NCI-H524 (cell line): Measurements from ENCODE around the gene RGS13.

Experiments used
- DNase-seq, 2 experiments: peaks; one replicate each; lab custom pipeline; 2025; lab: John Stamatoyannopoulos, UW

Gene RGS13, protein sequence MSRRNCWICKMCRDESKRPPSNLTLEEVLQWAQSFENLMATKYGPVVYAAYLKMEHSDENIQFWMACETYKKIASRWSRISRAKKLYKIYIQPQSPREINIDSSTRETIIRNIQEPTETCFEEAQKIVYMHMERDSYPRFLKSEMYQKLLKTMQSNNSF

DNA sequence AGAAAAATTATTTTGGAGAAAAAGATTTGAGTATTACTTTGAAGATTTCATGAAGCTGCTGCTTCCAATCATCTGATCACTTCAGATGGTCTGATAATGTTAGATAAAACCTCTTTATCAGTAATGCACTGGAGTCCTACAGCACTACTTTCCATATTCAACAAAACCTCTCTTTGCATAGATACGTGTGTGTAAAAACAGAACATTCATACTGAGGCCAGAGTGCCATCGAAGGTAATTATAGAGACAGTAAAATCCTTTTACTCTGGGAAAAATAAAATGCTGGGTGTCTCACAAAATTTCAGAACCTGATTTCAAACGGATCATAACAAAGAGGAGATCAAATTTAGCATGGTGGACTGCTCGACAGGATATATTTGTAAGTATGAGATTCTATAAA is at the start of gene RGS13:
Gene RGS13, plus strand, starts transcription at position 209 of the 400 bp plus-strand sequence. CDS start 8,188 bp downstream, outside the sequence.
- DNase-seq: no peak

DNA sequence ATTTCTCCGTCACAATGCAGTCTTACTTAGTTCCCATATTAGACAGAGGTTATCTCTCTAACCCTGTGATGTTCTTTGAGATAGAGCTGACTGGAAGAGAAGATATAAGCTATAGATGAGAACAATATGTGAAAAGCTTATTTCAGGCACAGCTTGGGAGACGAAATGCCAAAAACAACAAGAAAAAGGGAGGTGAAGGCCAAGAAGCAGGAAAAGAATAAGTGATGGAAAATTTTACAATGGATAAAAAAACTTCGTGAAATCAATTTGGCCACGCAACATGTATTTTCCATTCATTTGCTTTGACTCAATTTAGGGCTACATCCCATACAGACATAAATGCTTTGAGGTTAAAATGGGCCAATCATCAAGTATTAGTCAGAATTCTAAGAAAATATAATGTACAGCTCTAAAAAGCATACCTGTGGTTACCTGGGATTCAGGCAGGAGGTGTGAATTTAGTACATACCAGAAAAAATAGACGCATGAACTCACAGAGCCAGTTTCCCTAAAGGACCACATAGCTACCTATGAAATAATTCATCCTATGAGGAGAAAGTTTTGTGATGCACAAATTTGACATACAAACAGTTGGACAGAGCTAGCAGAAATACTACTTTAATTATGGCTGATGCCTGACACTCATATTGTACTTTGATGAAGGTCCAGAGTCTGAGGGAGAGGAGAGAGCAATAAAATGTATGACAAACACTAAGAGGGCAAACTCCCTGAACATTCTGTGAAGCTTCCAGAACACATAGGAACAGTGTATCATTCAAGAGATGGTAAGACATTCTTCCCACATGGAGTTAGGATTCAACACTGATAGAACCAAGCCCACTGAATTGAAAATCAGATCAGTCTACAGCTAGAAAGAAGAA is 48.3 kb upstream of the RGS13 start:
- DNase-seq: no peak

DNA sequence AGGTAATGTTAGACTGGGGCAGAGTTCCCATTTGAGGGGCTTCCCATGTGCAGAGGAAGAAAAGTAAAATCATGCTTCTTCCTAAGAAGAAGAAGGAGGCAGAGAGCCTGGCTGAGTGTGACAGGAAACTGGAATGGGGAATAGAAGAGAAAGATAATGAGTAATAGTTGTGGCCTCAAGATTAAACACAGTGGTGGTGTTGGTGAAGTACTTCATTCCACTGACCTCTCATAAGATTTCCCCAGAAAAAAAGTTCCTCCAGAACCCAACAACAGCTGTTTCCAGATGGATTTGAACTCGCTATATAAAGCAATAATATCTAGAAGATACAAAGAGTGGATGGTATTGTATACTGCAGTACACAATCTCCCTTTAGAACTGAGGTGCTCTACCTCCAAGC is 47.4 kb upstream of the RGS13 start:
- no peak for DNase-seq

DNA sequence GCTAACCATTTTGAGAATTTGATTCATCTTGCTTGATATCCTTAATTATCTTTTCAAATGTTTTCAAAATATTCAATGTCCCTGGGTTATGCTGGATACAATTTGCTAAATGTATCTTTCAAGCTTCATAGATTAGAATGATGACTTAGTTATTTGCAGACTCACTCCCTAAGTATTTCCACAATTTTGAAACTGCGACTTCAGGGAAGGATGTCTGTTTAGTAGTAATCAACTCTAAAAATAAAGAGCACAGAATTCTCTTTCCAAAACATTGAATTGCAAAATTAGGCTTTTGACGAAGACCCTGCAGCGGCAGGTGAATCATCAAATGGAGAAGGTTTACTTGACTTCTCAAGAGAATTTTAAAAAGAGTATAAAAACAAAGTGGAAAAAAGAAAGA is 46.1 kb upstream of the RGS13 start:
- DNase-seq: no peak

DNA sequence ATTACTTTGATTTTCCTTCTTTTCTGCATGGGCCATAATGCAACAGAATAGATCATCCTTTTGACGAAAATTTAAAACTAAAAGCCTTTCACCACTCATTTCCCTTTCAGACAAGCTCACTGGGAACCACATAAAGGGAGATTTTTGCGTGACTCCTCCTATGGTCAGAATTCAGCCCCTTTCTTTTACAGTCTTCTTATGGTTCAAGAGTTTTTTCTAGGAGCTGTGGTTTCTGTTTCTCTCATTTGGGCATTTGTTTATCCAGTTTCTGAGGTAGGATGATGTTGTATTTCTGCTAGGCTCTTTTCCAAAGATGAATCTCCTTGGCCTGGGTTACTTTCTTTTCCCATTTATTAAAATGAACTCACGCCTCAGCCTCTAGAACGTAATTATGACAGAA is 43.4 kb upstream of the RGS13 start:
- DNase-seq: no peak

DNA sequence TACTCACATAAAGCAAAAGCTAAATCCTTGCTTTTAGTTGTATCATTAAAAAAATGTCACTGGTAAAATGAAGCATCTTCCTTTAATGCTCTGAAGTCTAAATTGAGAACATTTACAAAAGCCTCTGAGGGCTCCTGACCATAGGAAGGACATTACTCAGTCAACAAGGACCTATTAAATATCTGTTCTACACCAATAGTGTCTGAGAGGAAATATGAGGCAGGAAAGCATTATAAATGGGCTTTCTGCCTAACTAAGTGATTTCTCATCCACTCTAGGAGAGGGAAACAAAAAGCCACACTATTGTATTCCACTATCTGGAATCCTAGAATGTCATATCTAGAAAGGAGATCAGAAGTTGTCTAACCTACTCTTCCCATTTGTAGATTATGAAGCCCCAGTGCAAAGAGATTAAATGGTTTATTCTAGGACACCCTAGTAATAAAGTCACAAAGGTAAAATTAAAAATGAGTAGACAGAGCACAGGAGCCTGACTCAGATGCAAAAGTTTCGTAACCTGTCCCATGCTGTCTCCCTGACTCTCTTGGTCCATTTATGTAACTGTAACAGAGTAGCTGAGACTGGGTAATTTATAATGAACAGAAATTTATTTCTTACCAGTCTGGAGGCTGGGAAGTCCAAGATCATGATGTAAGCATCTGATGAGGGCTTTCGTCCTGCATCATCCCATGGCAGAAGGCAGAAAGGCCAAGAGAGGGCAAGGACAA is 42.8 kb upstream of the RGS13 start:
- no peak for DNase-seq

DNA sequence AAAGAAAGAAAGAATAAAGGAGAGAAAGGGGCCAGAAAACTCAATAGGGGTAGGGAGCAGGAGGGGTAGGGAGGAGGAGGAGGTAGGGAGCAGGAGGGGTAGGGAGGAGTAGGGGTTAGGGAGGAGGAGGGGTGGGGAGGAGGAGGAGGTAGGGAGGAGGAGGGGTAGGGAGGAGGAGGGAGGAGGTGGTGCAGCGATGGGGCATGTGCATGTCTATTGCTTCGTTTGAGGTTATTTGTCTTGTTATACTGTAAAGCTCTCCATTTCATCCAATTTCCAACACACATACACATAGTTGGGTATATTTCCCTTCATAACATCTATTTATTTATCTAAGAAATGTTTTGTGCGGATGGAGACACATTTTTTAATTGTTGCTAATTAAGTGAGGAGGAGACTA is 40.6 kb upstream of the RGS13 start:
- DNase-seq: no peak

DNA sequence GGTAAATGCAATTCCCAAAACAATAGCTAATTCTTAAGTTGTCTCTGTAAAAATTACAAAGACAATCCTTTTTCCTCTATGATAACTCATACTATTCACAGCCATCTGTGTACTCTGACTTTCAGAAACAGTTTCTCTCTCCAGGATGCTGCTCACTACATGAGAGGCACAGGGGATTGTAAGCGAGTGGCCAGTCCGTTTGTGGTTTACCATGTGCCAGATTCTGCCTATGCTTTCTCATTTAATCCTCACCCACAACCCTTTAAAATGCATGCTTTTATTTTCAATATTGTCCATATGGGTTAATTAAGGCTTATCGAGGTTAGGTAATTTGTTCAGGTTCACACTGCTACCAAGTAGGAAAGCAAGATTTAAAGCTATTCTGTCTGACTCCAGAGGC is 37.4 kb upstream of the RGS13 start:
- peak in 1 of 2 experiments; percentile 15 for DNase-seq

DNA sequence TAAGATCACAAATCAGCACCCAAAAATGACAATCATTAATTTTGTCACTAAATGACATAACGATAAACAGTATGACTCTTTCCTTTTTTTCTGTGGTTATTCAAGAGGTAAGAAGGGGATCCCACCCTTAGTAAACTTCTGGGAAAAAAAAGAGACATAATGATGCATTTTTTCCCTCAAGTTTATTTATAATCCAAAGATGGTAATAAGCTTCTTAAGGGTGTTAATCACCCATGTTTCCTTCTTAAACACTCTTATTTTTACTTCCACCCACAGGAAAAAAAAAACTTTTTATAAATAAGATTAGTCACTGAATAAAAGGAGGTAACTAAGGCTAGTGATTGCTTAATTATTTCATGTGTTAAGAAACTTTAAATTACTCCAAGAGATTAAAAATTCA is 35.7 kb upstream of the RGS13 start:
- peak in 1 of 2 experiments; percentile 47 for DNase-seq

DNA sequence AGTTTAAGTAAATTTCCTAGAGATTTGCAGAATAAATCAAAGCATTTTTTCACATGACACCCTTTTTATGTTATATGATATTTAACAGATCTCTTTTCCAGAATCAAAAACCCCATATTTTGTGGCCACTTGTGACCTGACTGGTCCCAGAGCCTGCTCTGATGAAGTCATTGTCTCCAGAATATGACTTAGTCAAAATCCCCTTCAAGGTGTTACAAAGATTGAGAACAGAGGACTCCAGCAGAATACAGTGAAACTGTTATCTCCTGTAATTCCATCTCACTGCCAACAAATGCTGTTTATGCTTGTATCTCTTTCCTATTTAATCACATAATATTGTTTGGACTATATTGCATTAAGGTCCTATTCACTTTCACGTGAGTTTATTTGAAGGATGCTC is 34.8 kb upstream of the RGS13 start:
- peak in 1 of 2 experiments; percentile 15 for DNase-seq

DNA sequence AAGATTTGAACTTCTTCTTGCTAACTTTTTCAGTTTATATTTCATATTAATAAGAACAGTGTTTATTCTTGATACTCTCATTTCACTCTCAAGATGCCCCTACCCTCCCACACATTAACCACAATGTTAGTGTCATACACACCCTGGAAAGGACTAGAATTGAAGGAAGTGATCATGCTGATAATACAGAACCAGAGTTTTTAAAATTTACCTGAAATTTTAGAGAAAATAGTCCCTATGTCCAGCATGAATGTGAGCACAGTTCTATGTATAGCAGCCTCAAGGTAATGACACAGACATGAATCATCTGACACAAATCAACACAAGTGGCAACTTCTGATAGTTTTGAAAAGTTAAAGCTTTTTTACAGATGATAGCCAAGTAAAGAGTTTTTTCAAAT is 34.4 kb upstream of the RGS13 start:
- DNase-seq: no peak

DNA sequence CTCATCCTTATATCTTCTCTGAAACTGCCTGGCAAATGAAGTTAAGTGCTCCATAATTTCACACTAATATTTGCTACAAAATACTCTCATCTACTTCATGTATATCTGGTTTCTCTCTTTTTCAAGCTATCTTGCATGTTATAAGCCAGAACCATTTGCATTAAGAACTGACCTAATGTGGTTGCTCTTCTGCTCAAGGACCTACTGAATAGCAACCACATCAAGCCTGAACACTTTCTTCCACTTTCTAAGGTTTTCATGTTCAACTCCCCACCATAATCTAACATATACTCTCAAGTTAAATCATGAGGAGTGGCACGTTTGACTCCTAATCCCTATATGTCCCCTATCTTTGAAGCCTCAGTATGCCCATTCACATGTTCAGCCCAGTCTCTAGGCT is 33.2 kb upstream of the RGS13 start:
- DNase-seq: no peak

DNA sequence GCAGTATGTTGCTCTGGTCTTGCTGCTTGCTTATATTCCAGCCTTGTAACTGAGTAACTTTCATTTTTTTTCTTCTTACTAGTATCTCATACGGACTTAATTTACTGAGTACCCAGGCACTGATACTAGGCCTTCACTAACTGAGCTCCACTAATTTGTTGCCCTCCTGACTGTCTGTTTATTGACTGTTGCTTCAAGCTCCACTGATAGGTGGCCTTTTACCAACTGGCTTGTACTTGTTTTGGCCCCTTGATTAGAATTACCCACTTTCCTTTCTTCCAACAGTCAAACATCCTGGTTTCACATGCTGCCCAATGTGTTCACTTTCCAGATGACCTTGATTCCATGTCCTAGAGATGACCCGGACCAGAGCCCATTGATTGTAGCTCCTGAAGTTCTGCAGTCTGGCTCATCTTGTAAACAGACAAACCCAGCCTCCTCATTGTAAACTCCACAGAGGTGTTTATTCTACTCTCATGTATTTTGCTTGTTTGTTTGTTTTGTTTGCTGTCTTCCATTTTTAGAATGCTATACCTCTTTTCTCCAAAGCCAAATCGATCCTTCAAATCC is 32.6 kb upstream of the RGS13 start:
- no peak for DNase-seq

DNA sequence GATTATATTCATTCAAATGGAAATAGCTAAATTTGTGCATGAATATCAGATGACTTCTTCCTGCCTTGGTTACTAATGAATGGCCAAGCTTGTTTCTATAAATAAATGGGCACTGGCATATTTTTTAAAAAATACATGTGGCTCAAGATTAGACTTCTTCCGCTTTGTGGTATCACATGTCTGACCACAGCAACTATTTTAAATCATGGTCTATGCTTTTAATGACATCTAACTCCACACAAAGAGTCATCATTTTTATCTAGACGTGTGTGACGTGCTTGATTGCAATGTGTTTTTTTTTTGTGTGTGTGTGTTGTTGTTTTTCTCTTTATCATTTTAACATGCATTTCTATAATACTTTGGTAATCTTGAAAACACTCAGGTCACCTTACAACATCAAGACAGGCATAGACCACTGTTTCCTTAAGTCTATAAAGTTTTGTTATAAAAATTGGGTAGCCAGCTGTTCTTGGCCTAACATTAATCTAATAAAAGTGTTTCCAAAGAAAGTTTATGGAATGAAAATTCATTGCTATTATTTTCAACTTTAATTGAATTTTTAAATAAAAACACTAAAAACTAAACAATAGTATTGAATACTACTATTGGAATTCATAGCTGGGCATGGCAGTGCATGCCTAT is 30.8 kb upstream of the RGS13 start:
- no peak for DNase-seq

DNA sequence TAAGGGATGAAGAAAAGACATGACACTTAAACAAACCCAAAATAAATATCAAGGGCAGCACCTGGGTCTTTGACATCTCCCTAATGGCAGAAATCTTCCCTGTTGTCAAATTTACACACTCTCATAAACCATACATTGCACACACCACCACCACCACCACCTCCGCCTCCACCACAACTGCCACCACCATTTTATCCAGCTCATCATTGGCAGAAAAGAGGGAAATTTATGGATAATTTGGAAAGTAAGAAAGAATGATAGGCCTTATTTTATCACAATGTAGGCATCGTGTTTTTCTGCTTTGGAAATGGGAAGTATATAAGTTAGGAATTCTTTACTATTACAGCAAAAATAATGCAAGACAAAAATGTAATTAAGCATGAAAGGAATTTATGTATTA is 27.3 kb upstream of the RGS13 start:
- DNase-seq: no peak

DNA sequence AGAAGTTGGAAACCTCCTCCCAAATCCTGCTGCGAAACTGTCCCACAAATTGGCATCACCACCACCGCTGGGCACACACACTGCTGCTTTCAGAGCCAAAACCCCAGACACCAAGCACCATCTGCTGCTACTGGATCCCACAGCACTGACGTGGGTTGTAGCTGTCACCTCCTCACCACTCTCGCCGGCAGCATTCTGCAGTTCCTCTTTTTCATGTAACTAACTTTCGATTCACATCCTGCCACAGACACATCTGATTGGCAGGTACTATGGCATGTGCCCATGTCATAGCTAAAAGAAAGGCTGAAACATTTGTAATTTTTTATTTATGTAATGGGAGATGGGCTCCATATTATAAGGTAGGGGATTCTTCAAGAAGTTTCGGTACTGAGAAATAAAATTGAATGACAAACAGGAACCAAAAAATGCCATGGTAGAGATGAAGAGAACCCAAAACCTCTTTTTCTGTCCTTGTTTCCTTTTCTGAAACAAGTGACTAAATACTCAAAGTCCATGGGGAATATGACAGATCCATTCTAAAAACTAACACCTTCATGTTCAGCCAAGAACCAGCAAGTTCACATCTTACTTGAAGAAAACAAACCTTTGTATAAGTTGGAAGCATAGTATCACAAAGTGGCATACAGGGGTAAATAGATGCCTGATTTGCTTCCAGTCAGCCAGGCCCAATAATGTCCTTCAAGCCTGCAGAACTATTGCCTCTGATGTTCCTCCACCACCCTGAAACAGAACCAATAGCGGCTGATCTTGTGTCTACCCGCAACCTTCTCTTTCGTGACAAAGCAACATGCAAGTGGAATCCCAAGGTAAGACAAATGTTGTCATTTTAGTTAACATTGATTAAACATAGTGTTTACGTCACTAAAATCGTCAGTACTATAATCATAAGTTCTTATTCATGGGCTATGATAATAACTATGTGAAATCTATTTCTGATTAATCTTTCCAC is 26.6 kb upstream of the RGS13 start:
- DNase-seq: no peak

DNA sequence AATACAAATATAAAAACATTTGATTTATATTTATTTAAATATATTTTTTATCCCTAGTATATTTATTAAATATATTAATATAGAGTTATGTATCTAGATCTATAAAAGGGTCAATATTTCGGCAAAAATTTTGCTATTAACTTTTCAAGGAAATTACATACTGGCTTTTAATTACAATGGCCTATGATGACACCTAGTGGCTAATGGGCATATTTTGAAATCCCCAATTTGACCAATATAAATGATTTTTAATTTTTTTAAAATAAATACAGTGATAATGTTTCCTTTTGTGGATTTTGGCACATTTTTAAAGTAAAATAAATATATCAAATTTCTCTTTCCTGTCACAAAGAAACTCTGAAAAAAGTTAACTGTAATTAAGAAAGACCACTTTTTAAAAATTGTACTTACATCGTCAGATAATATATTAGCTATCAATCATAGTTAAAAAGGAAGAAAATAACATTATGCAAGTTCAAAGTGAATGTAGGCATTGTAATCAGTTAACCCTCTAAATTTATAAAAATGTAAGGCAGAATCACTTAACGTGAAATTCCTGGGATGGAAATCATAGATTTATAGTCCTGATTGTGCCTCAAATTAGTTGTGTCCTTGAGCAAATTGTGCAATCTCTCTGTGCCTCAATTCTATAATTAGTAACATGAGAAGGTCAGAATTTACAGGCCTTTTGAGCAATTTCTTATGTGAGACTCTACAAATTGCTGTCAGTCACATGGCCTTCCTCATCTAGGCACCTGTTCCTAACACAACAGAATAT is 25.6 kb upstream of the RGS13 start:
- DNase-seq: peak in 1 of 2 experiments; percentile 10

DNA sequence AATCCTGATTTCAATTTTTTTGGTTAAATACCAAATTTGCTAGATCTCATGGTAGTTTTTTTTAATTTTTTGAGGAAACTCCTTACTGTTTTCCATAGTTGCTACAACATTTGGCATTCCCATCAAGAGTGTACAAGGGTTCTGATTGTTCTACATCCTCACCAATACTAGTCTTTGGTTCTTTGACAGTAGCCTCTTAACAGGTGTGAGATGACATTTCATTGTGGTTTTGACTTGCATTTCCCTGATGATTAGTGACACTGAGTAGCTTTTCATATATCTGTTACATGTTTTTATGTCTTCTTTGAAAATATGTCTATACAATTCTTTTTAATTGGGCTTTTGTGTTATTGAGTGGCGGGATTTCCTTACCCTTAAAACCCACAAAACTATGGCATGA is 20.9 kb upstream of the RGS13 start:
- no peak for DNase-seq

DNA sequence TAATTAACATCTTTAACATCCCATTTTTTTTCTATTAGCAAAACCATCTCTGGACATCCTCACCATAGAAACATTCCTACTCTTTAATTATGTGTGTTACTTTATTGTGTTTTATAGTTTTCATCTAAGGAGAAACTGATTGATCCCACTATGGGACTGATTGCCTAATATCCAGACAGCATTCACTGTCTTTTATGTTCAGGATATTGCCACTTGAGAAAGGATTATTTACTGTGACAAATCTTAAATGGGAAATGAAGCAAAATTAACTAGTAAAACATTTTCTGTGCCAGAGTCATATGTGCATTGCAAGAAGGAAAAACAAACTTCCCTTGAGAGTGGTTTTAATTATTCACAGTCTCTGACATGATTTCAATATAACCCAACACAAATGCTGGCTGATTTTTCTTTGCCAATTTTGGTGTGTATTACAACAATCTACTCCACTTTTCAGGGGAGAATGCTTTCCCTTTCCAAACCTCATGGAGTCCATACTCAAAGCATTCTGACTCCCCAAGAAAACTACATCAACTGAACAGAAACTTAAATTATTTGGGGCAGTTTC is 15.8 kb upstream of the RGS13 start:
- no peak for DNase-seq
